SK-N-SH (cell line): ENCODE measurements around the gene MAMSTR. TPM values are rescaled to one million over a fixed set of nuclear protein-coding genes. Genes with fewer than 3 reads are reported as not detected.

Source experiments
- CTCF ChIA-PET: fragments of 300-600, 350-600 bp; formaldehyde crosslinking; extraction: SDS; loops from one replicate; lab custom pipeline; 2021; lab: Yijun Ruan, JAX
- POLR2A ChIA-PET: fragments of 350-600 bp; sonication (Branson Sonifier 250); formaldehyde crosslinking; extraction: SDS; loops from one replicate; lab custom pipeline; 2020; ENCODE audit warnings: antibody characterized with exemption, inconsistent platforms; lab: Yijun Ruan, JAX
- DNase-seq: peaks from one replicate; pipeline ENCODE4 v3.0.0; 2012
- H2AFZ ChIP-seq: fragments of 200-600 bp; sonication (generic); 2 replicates; pipeline ENCODE4 v1.8.1; 2016; ENCODE audit warnings: antibody characterized with exemption, mild to moderate bottlenecking, low read depth
- H3F3A ChIP-seq: fragments of 200-600 bp; sonication (generic); replicated peaks from 2 replicates; pipeline ENCODE3; 2016; ENCODE audit warnings: antibody characterized with exemption, mild to moderate bottlenecking; ENCODE audit not compliant: insufficient read depth
- H3K27ac ChIP-seq, 2 experiments: fragments of 200-500 bp in 1 of 2; fragments of 200-600 bp in 1 of 2; sonication (Bioruptor generic) in 1 of 2; sonication (generic), shearing (Covaris generic) in 1 of 2; 2 replicates each; pipeline versions ENCODE4 v1.5.1 to v1.6.1; 2014 to 2016; ENCODE audit warnings: low read depth in 2 of 2, inconsistent platforms in 1 of 2, low read length in 1 of 2, mild to moderate bottlenecking in 1 of 2, mixed read lengths in 1 of 2
- H3K27me3 ChIP-seq: fragments of 200-600 bp; sonication (generic), shearing (Covaris generic); 2 replicates; pipeline ENCODE4 v1.6.1; 2016; ENCODE audit warnings: mixed run types; ENCODE audit not compliant: insufficient read depth
- H3K36me3 ChIP-seq, 2 experiments: fragments of 200-500 bp in 1 of 2; fragments of 200-600 bp in 1 of 2; sonication (Bioruptor generic) in 1 of 2; sonication (generic) in 1 of 2; replicated peaks in 1 of 2; 2 replicates each; pipeline versions ENCODE3 to v1.5.1; 2014 to 2016; ENCODE audit warnings: low read length in 1 of 2, mild to moderate bottlenecking in 1 of 2; ENCODE audit not compliant: insufficient read depth in 2 of 2, control insufficient read depth in 1 of 2
- H3K4me1 ChIP-seq, 2 experiments: fragments of 200-500 bp in 1 of 2; fragments of 200-600 bp in 1 of 2; sonication (Bioruptor generic) in 1 of 2; sonication (generic), shearing (Covaris generic) in 1 of 2; 2 replicates each; pipeline versions ENCODE4 v1.5.1 to v1.6.1; 2014 to 2016; ENCODE audit warnings: low read depth in 1 of 2, low read length in 1 of 2, mixed run types in 1 of 2; ENCODE audit not compliant: insufficient read depth in 2 of 2, control insufficient read depth in 1 of 2
- H3K4me2 ChIP-seq: fragments of 200-600 bp; sonication (generic), shearing (Covaris generic); 2 replicates; pipeline ENCODE4 v1.6.1; 2017; ENCODE audit warnings: mixed run types
- H3K4me3 ChIP-seq, 2 experiments: fragments of 200-500 bp in 1 of 2; fragments of 200-600 bp in 1 of 2; sonication (Bioruptor generic) in 1 of 2; sonication (generic), shearing (Covaris generic) in 1 of 2; 2 replicates each; pipeline versions ENCODE4 v1.5.1 to v1.8.1; 2014 to 2016; ENCODE audit warnings: low read depth in 2 of 2, inconsistent platforms in 1 of 2, low read length in 1 of 2, mild to moderate bottlenecking in 1 of 2, mixed read lengths in 1 of 2, moderate library complexity in 1 of 2
- H3K79me2 ChIP-seq: fragments of 200-600 bp; sonication (generic); 2 replicates; pipeline ENCODE4 v1.8.1; 2017; ENCODE audit warnings: mild to moderate bottlenecking; ENCODE audit not compliant: insufficient read depth
- H3K9ac ChIP-seq: fragments of 200-600 bp; sonication (generic); 2 replicates; pipeline ENCODE4 v1.6.1; 2017; ENCODE audit warnings: mixed run types
- H3K9me2 ChIP-seq: fragments of 200-600 bp; sonication (generic); 2 replicates; pipeline ENCODE4 v1.6.1; 2017; ENCODE audit warnings: mixed run types
- H3K9me3 ChIP-seq: fragments of 200-600 bp; sonication (generic); 2 replicates; pipeline ENCODE4 v1.6.1; 2017; ENCODE audit warnings: mixed run types, mild to moderate bottlenecking, moderate library complexity
- H4K20me1 ChIP-seq: fragments of 200-600 bp; sonication (generic); 2 replicates; pipeline ENCODE4 v1.6.1; 2017; ENCODE audit warnings: mild to moderate bottlenecking, mixed run types; ENCODE audit not compliant: insufficient read depth
- CHD2 ChIP-seq: fragments of 150-350 bp; IDR thresholded peaks from 2 replicates; pipeline ENCODE4 v1.6.1; 2018; ENCODE audit warnings: low read length; ENCODE audit not compliant: partially characterized antibody
- GABPA ChIP-seq: IDR thresholded peaks from 2 replicates; pipeline ENCODE4 v1.4.0; 2012; ENCODE audit warnings: low read depth, mild to moderate bottlenecking
- JUND ChIP-seq: IDR thresholded peaks from 2 replicates; pipeline ENCODE4 v1.4.0; 2012
- MXI1 ChIP-seq: IDR thresholded peaks from 2 replicates; pipeline ENCODE4 v1.6.1; 2012; ENCODE audit warnings: mild to moderate bottlenecking, low read depth, low read length, improper control_type of control experiment
- NRF1 ChIP-seq: IDR thresholded peaks from 2 replicates; pipeline ENCODE4 v1.6.1; 2012; ENCODE audit warnings: low read depth, mild to moderate bottlenecking, low read length
- RAD21 ChIP-seq: IDR thresholded peaks from 2 replicates; pipeline ENCODE4 v1.6.1; 2012; ENCODE audit warnings: mild to moderate bottlenecking, low read length
- SMC3 ChIP-seq: IDR thresholded peaks from 2 replicates; pipeline ENCODE4 v1.6.1; 2012; ENCODE audit warnings: low read depth, low read length, improper control_type of control experiment
- TAF1 ChIP-seq: IDR thresholded peaks from 2 replicates; pipeline ENCODE4 v1.6.1; 2012; ENCODE audit warnings: low read depth, mild to moderate bottlenecking, low read length, moderate library complexity, borderline replicate concordance
- YY1 ChIP-seq: IDR thresholded peaks from 2 replicates; pipeline ENCODE4 v1.4.0; 2012; ENCODE audit warnings: low read depth, mild to moderate bottlenecking
- WGBS: methylation state at CpG from one replicate; pipeline ENCODE4 v1.1.6; 2017; ENCODE audit warnings: low lambda C conversion rate; 5-methylcytosine and 5-hydroxymethylcytosine counted together
- polyA plus RNA-seq, 3 experiments: library from polyadenylated mRNA; depleted of rRNA; stranded (reverse); fragments of >200 nt; gene quantifications; 2 replicates each; pipeline ENCODE4 v1.2.3, GENCODE V29; 2012
- TF ChIP-seq, protein P1 (sequence below): IDR thresholded peaks from 2 replicates; pipeline ENCODE4 v1.4.0; 2012; ENCODE audit warnings: low read depth
- TF ChIP-seq, protein P2 (sequence below): IDR thresholded peaks from 2 replicates; pipeline ENCODE4 v1.4.0; 2012; ENCODE audit warnings: low read depth, borderline replicate concordance

MAMSTR gene
- polyA plus RNA-seq, 1 of the 3 experiments (the other 2 are of a cell fraction) = 1.1 TPM

GRCh38 chr19:48739404-48740163, 20.1 kb upstream of the MAMSTR start:
- POLR2A ChIA-PET = interaction anchor here (1.0 to 1.7 kb wide), 6 partner anchors 9 to 94 kb away, joined by 3 to 11 read pairs (median 7); partner anchors contain the start of gene CA11
- H3K4me2 ChIP-seq = peak overlapping the region; percentile 87
- peak overlapping the region; percentile 53 to 57 for H3K4me3 ChIP-seq
- peaks cover 0 to 16% of the 10 kb centered on the region in 2 experiments; a peak in 1 of 4 replicates for H3K4me1 ChIP-seq
- H3K9ac ChIP-seq = peak overlapping the region; percentile 34; the same call in 1 of the 2 replicates
- no peak overlapping the region for H3K27ac ChIP-seq
- WGBS = 41% methylated on average over 38 of the region's 51 CpGs
- H2AFZ ChIP-seq = peak overlapping the region; percentile 88; the same call in 1 of the 2 replicates
- CTCF ChIA-PET = interaction anchor here (0.7 to 2.2 kb wide), 18 partner anchors 11 to 247 kb away, joined by 3 to 22 read pairs (median 4); partner anchors contain the start of gene CA11
- H4K20me1 ChIP-seq = no peaks in the 10 kb centered on the region
- DNase-seq = peak; percentile 67
- H3K79me2 ChIP-seq = no peaks in the 10 kb centered on the region
- no peaks in the 10 kb centered on the region for H3K9me3 ChIP-seq
- H3K27me3 ChIP-seq = no peaks in the 10 kb centered on the region
- H3F3A ChIP-seq = peaks cover 7% of the 10 kb centered on the region
- no peaks in the 10 kb centered on the region for H3K36me3 ChIP-seq
- TF ChIP-seq SMC3 (no peak), MXI1 (peak; percentile 39), CHD2 (no peak), YY1 (no peak), TAF1 (no peak), JUND (no peak)
- TF ChIP-seq, protein P1, sequence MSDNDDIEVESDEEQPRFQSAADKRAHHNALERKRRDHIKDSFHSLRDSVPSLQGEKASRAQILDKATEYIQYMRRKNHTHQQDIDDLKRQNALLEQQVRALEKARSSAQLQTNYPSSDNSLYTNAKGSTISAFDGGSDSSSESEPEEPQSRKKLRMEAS = no peak
- TF ChIP-seq, protein P2, sequence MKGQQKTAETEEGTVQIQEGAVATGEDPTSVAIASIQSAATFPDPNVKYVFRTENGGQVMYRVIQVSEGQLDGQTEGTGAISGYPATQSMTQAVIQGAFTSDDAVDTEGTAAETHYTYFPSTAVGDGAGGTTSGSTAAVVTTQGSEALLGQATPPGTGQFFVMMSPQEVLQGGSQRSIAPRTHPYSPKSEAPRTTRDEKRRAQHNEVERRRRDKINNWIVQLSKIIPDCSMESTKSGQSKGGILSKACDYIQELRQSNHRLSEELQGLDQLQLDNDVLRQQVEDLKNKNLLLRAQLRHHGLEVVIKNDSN = no peak
- TF ChIP-seq, all 33 proteins: peak for 1
- H3K9me2 ChIP-seq = no peaks in the 10 kb centered on the region

GRCh38 chr19:48738557-48739403, 19.3 kb upstream of the MAMSTR start:
- Histone ChIP-seq H3K4me2 (peak overlapping the region; percentile 87), H3K27me3 (no peaks in the 10 kb centered on the region), H3K36me3 (no peaks in the 10 kb centered on the region), H3K27ac (peak overlapping the region in 1 of 2 experiments; percentile 7; a peak in 1 of 4 replicates), H3K9me3 (no peaks in the 10 kb centered on the region), H3K4me3 (peak overlapping the region; percentile 53 to 57), H4K20me1 (no peaks in the 10 kb centered on the region), H3K4me1 (peaks cover 0 to 16% of the 10 kb centered on the region in 2 experiments; a peak in 1 of 4 replicates), H3K79me2 (no peaks in the 10 kb centered on the region), H3K9ac (peak overlapping the region; percentile 34; the same call in 1 of the 2 replicates), H3K9me2 (no peaks in the 10 kb centered on the region), H3F3A (peaks cover 7% of the 10 kb centered on the region), H2AFZ (peak overlapping the region; percentile 88; the same call in 1 of the 2 replicates)
- peak; percentile 100 for DNase-seq
- ChIA-PET POLR2A (interaction anchor here (0.5 to 1.7 kb wide), 10 partner anchors 9 to 253 kb away, joined by 3 to 11 read pairs (median 4); partner anchors contain the start of gene CA11), CTCF (interaction anchor here (0.5 to 2.2 kb wide), 21 partner anchors 11 to 795 kb away, joined by 3 to 22 read pairs (median 4); partner anchors contain the start of gene CA11)
- TF ChIP-seq, protein P1 = peak; percentile 57; the same call in 1 of the 2 replicates
- TF ChIP-seq NRF1 (peak; percentile 60), YY1 (no peak), MXI1 (peak; percentile 41; the same call in 1 of the 2 replicates), RAD21 (peak; percentile 49), GABPA (no peak), CHD2 (peak; percentile 21), SMC3 (peak; percentile 71)
- WGBS = 10% methylated on average over 19 of the region's 96 CpGs
